Measurements from ENCODE around the gene SRGAP3. TPM values are rescaled to one million over a fixed set of nuclear protein-coding genes. Genes with fewer than 3 reads are reported as not detected.

The SRGAP3 gene
- total RNA-seq, 1 donor from 2014 or later: 68.6 TPM

DNA sequence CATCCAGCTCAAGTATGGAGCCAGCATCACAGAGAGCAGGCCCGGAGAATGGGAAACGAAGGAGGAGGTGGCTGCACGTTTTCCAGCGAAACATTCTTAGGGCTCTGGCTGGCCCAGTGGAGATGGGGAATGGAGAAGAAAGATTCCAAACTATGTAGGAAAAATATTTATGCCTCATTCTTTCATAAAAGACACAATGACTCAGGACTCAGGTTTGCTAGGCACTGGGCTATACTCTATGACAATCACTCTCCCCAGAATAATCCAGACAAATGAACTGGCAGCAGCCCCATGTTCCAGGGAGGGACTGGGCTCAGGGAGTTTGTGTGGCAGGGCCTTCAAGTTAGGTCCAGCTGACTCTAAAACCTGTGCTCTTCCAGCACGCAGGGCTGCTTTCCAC is 175.4 kb downstream of the SRGAP3 start:
- DNase-seq (ENCODE audit: low spot score in 2 of 2, unreplicated experiment in 2 of 2): no peak
- no peak overlapping the region for H3K4me3 Mint-ChIP-seq
- H3K4me1 Mint-ChIP-seq: peaks cover 8% of the 10 kb centered on the region
- TF ChIP-seq CTCF (IDR thresholded peaks at IDR 0.05; ENCODE audit: unreplicated experiment): no peak
- no peaks in the 10 kb centered on the region for H3K27me3 Mint-ChIP-seq (ENCODE audit: low read depth)
- H3K27ac Mint-ChIP-seq: peak overlapping the region; percentile 86
- H3K9me3 Mint-ChIP-seq: no peaks in the 10 kb centered on the region
- H3K36me3 Mint-ChIP-seq: peaks cover 8% of the 10 kb centered on the region

DNA sequence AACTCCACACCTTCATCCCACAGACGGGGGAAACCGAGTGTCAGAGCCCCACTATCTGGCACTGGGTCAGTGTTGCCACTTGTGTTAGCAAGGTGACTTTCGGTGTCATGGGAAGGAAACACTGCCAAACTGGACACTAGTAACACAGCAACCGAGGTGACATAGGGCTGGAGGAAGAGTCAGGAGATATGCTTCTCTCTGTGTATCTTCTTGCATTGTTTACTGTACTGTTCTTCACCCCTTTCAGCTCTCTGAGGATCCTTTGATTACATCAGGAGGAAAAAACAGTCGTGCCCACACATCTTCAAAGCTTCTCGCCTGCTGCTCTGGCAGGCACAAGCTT is 176.8 kb downstream of the SRGAP3 start:
- no peak for TF ChIP-seq CTCF (IDR thresholded peaks at IDR 0.05; ENCODE audit: unreplicated experiment)
- H3K36me3 Mint-ChIP-seq: no peaks in the 10 kb centered on the region
- no peaks in the 10 kb centered on the region for H3K9me3 Mint-ChIP-seq
- no peak overlapping the region for H3K27ac Mint-ChIP-seq
- no peak for DNase-seq (ENCODE audit: low spot score in 2 of 2, unreplicated experiment in 2 of 2)
- no peak overlapping the region for H3K4me3 Mint-ChIP-seq
- peaks cover 8% of the 10 kb centered on the region for H3K4me1 Mint-ChIP-seq
- H3K27me3 Mint-ChIP-seq (ENCODE audit: low read depth): no peaks in the 10 kb centered on the region

DNA sequence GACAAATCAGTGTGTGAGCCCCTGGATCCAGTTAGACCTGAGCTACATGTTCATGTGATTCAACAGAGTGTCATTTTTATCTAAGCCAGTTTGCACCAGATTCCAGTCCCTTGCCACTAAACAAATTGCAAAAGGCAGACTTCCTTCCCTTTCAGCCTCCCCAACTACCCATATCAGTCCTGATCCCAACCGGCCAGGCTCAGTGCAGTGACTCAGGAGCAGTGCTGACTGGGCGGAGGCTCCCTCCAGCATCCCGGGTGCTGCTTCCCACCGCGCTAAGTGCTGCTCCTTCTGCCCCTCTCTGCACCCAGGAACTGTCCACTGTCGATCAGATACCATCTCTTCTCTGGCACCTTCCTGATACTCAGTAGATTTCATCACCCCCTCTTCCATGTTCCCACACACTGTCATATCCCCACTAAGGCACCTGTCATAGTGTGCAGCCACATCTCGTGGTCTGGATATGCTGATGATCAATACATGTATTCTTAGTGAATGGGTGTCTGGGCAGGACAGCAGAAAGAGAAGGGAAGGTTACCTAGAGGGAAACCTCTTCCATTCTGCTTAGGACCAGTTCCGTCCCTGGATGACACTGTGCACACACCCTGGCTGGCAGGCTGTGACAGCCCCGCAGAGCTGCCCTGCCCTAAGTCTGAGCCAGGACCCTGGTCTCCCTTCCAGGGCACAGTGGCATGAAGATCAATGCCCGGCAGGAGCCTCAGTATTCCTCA is 177.3 kb downstream of the SRGAP3 start:
- Mint-ChIP-seq H3K36me3 (no peaks in the 10 kb centered on the region), H3K27me3 (ENCODE audit: low read depth) (no peaks in the 10 kb centered on the region), H3K9me3 (no peaks in the 10 kb centered on the region), H3K4me1 (peaks cover 6% of the 10 kb centered on the region), H3K4me3 (no peak overlapping the region), H3K27ac (no peak overlapping the region)
- DNase-seq (ENCODE audit: low spot score in 2 of 2, unreplicated experiment in 2 of 2): no peak
- no peak for TF ChIP-seq CTCF (IDR thresholded peaks at IDR 0.05; ENCODE audit: unreplicated experiment)

DNA sequence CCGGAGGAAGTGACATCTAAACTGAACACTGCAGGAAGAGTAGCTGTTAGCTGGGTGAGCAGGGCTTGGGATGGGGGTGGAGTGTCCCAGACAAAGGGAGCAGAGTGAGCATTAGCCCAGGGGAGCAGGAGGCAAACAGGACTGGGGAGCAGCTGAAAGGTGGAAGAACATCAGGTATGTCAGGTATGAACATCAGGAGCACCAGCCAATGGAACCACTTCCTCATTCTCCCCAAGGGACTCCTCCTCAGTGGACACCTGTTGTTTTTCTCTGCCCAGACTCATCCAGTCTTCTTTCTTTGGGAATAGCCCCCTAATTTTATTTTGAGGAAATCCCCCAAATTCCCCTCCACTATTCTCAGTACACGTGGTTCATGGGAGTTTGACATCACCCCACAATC is 178.5 kb downstream of the SRGAP3 start:
- no peaks in the 10 kb centered on the region for H3K36me3 Mint-ChIP-seq
- no peak overlapping the region for H3K27ac Mint-ChIP-seq
- TF ChIP-seq CTCF (IDR thresholded peaks at IDR 0.05; ENCODE audit: unreplicated experiment): no peak
- peaks cover 4% of the 10 kb centered on the region for H3K4me1 Mint-ChIP-seq
- H3K27me3 Mint-ChIP-seq (ENCODE audit: low read depth): no peaks in the 10 kb centered on the region
- no peak overlapping the region for H3K4me3 Mint-ChIP-seq
- H3K9me3 Mint-ChIP-seq: no peaks in the 10 kb centered on the region
- no peak for DNase-seq (ENCODE audit: low spot score in 2 of 2, unreplicated experiment in 2 of 2)

DNA sequence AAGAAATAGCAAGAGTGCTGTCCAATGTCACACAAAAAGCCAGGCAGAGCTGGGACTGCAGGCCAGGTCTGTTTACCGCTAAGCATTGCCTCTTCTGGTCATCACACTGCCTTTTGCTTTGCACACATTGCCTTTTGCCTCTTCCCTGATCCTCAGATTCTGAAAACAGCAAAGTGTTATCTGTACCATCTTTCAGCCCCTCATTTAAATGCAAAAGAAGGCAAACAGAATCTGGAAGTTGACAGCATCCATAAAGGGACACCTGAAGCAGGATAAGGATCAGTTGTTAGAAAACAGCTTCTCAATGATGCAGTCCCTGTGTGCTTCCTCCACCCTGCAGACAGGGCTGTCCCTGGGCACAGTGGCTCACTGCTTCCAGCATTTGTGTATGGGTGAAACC is 179.5 kb downstream of the SRGAP3 start:
- Mint-ChIP-seq H3K4me3 (no peak overlapping the region), H3K27me3 (ENCODE audit: low read depth) (no peaks in the 10 kb centered on the region), H3K4me1 (peaks cover 4% of the 10 kb centered on the region), H3K9me3 (no peaks in the 10 kb centered on the region), H3K27ac (no peak overlapping the region), H3K36me3 (no peaks in the 10 kb centered on the region)
- TF ChIP-seq CTCF (IDR thresholded peaks at IDR 0.05; ENCODE audit: unreplicated experiment): no peak
- DNase-seq (ENCODE audit: low spot score in 2 of 2, unreplicated experiment in 2 of 2): no peak

GRCh38 chr3:9068051-9068450 is 181.4 kb downstream of the SRGAP3 start:
- no peak for TF ChIP-seq CTCF (IDR thresholded peaks at IDR 0.05; ENCODE audit: unreplicated experiment)
- no peaks in the 10 kb centered on the region for H3K4me1 Mint-ChIP-seq
- H3K36me3 Mint-ChIP-seq: peaks cover 12% of the 10 kb centered on the region
- H3K27me3 Mint-ChIP-seq (ENCODE audit: low read depth): no peaks in the 10 kb centered on the region
- H3K27ac Mint-ChIP-seq: no peak overlapping the region
- no peak overlapping the region for H3K4me3 Mint-ChIP-seq
- H3K9me3 Mint-ChIP-seq: no peaks in the 10 kb centered on the region
- no peak for DNase-seq (ENCODE audit: low spot score in 2 of 2, unreplicated experiment in 2 of 2)
